ENCODE measurements around the gene HDGF. TPM values are rescaled to one million over a fixed set of nuclear protein-coding genes. Genes with fewer than 3 reads are reported as not detected.

The HDGF gene
- total and polyA plus RNA-seq, 2 experiments from 2014 or later, result 106 to 251 TPM

DNA sequence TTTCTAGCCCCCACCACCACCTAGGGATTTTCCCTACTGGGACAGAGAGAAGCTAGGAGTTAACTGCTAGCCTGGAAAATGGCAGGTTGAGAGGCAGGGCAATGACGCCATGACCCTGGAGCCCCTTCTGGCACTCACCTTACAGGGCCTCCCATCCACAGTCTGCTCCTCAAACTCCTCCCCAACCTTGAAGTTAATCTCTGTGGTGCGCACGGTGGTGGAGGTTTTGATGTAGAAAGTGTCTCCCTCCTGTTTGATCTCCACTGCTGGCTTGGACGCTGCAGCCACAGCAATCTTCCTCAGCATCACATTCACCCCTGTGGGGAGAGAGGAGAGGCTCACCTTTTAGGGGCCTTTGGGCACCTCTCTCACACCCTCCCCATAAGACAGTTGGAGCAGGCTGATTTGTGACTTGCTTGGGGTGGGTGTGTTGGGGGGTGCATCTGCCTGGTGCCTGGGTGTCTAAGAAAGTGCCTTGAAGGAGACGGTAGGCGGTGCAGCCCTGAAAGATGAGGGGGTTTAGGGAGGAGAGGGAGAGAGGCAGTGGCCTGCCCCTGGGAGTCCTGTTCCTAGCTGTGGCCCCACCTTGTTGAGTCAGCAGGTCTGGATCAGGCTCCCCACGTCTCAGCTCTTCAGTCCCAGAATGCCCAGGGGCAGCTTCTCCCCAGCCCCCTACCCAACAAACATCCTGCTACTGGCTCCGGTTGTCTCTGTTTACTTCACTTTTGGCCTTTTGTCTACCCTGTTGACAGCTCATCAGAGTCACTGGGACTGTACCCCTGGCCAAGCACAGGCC lies 50.5 kb downstream of the HDGF start (continued):
- TF ChIP-seq, protein P1, sequence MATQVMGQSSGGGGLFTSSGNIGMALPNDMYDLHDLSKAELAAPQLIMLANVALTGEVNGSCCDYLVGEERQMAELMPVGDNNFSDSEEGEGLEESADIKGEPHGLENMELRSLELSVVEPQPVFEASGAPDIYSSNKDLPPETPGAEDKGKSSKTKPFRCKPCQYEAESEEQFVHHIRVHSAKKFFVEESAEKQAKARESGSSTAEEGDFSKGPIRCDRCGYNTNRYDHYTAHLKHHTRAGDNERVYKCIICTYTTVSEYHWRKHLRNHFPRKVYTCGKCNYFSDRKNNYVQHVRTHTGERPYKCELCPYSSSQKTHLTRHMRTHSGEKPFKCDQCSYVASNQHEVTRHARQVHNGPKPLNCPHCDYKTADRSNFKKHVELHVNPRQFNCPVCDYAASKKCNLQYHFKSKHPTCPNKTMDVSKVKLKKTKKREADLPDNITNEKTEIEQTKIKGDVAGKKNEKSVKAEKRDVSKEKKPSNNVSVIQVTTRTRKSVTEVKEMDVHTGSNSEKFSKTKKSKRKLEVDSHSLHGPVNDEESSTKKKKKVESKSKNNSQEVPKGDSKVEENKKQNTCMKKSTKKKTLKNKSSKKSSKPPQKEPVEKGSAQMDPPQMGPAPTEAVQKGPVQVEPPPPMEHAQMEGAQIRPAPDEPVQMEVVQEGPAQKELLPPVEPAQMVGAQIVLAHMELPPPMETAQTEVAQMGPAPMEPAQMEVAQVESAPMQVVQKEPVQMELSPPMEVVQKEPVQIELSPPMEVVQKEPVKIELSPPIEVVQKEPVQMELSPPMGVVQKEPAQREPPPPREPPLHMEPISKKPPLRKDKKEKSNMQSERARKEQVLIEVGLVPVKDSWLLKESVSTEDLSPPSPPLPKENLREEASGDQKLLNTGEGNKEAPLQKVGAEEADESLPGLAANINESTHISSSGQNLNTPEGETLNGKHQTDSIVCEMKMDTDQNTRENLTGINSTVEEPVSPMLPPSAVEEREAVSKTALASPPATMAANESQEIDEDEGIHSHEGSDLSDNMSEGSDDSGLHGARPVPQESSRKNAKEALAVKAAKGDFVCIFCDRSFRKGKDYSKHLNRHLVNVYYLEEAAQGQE (IDR thresholded peaks at IDR 0.05; ENCODE audit: unreplicated experiment), result no peak
- TF ChIP-seq, protein P2, sequence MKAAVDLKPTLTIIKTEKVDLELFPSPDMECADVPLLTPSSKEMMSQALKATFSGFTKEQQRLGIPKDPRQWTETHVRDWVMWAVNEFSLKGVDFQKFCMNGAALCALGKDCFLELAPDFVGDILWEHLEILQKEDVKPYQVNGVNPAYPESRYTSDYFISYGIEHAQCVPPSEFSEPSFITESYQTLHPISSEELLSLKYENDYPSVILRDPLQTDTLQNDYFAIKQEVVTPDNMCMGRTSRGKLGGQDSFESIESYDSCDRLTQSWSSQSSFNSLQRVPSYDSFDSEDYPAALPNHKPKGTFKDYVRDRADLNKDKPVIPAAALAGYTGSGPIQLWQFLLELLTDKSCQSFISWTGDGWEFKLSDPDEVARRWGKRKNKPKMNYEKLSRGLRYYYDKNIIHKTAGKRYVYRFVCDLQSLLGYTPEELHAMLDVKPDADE (IDR thresholded peaks at IDR 0.05), result no peak

DNA sequence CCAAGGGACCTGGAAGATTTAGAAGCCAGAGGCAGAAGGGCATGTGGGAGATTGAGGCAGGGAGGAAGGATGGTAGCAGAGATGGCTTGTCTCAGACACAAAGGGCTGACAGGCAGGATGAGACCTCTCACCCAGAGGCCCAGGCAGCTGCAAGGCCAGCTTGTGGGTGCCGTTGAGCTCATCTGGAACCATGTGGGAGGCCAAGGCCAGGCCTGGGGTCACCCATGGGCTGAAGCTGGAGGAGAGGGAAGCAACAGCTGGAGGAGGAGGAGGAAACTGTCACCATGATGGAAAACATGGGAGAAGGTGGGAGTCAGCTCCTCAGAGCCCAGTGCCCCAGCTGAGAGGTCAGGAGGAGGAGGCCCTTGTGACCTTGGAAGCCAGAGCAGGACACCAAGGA lies 52.5 kb downstream of the HDGF start:
- Histone ChIP-seq H3K27me3 (ENCODE audit: insufficient read depth) (peaks cover 11% of the 10 kb centered on the region), H3K79me2 (replicated peaks; ENCODE audit: insufficient read depth) (peaks cover 6% of the 10 kb centered on the region), H3K36me3 (ENCODE audit: insufficient read depth) (no peaks in the 10 kb centered on the region; the same call in 1 of the 2 replicates), H3K9me2 (ENCODE audit: insufficient read depth) (no peaks in the 10 kb centered on the region), H3K4me3 (no peak overlapping the region), H4K20me1 (replicated peaks; ENCODE audit: insufficient read depth) (no peaks in the 10 kb centered on the region; the same call in 1 of the 2 replicates), H2AFZ (no peak overlapping the region), H3K4me1 (ENCODE audit: insufficient read depth) (peaks cover 22% of the 10 kb centered on the region), H3F3A (replicated peaks; ENCODE audit: low read depth) (peaks cover 11% of the 10 kb centered on the region), H3K27ac (ENCODE audit: low read depth) (no peak overlapping the region), H3K4me2 (no peak overlapping the region)
- H3K27me3 Mint-ChIP-seq (ENCODE audit: insufficient read depth, low read depth, poor library complexity), result peaks cover 19% of the 10 kb centered on the region
- DNase-seq (ENCODE audit: low spot score), result no peak
- ATAC-seq, result no peak
- peaks cover 33% of the 10 kb centered on the region for H3K4me1 Mint-ChIP-seq
- no peak overlapping the region for H3K27ac Mint-ChIP-seq
- no peaks in the 10 kb centered on the region; the same call in 2 of the 3 replicates for H3K9me3 Mint-ChIP-seq
- H3K36me3 Mint-ChIP-seq (ENCODE audit: low read depth), result peaks cover 47% of the 10 kb centered on the region
- no peak overlapping the region for H3K4me3 Mint-ChIP-seq
- TF ChIP-seq NANOG (IDR thresholded peaks at IDR 0.05; ENCODE audit: borderline replicate concordance), result no peak
- TF ChIP-seq EZH2 (IDR thresholded peaks at IDR 0.05; ENCODE audit: low read depth, unreplicated experiment), result no peak
- TF ChIP-seq, protein P1 (IDR thresholded peaks at IDR 0.05; ENCODE audit: unreplicated experiment), result no peak
- TF ChIP-seq, protein P3, sequence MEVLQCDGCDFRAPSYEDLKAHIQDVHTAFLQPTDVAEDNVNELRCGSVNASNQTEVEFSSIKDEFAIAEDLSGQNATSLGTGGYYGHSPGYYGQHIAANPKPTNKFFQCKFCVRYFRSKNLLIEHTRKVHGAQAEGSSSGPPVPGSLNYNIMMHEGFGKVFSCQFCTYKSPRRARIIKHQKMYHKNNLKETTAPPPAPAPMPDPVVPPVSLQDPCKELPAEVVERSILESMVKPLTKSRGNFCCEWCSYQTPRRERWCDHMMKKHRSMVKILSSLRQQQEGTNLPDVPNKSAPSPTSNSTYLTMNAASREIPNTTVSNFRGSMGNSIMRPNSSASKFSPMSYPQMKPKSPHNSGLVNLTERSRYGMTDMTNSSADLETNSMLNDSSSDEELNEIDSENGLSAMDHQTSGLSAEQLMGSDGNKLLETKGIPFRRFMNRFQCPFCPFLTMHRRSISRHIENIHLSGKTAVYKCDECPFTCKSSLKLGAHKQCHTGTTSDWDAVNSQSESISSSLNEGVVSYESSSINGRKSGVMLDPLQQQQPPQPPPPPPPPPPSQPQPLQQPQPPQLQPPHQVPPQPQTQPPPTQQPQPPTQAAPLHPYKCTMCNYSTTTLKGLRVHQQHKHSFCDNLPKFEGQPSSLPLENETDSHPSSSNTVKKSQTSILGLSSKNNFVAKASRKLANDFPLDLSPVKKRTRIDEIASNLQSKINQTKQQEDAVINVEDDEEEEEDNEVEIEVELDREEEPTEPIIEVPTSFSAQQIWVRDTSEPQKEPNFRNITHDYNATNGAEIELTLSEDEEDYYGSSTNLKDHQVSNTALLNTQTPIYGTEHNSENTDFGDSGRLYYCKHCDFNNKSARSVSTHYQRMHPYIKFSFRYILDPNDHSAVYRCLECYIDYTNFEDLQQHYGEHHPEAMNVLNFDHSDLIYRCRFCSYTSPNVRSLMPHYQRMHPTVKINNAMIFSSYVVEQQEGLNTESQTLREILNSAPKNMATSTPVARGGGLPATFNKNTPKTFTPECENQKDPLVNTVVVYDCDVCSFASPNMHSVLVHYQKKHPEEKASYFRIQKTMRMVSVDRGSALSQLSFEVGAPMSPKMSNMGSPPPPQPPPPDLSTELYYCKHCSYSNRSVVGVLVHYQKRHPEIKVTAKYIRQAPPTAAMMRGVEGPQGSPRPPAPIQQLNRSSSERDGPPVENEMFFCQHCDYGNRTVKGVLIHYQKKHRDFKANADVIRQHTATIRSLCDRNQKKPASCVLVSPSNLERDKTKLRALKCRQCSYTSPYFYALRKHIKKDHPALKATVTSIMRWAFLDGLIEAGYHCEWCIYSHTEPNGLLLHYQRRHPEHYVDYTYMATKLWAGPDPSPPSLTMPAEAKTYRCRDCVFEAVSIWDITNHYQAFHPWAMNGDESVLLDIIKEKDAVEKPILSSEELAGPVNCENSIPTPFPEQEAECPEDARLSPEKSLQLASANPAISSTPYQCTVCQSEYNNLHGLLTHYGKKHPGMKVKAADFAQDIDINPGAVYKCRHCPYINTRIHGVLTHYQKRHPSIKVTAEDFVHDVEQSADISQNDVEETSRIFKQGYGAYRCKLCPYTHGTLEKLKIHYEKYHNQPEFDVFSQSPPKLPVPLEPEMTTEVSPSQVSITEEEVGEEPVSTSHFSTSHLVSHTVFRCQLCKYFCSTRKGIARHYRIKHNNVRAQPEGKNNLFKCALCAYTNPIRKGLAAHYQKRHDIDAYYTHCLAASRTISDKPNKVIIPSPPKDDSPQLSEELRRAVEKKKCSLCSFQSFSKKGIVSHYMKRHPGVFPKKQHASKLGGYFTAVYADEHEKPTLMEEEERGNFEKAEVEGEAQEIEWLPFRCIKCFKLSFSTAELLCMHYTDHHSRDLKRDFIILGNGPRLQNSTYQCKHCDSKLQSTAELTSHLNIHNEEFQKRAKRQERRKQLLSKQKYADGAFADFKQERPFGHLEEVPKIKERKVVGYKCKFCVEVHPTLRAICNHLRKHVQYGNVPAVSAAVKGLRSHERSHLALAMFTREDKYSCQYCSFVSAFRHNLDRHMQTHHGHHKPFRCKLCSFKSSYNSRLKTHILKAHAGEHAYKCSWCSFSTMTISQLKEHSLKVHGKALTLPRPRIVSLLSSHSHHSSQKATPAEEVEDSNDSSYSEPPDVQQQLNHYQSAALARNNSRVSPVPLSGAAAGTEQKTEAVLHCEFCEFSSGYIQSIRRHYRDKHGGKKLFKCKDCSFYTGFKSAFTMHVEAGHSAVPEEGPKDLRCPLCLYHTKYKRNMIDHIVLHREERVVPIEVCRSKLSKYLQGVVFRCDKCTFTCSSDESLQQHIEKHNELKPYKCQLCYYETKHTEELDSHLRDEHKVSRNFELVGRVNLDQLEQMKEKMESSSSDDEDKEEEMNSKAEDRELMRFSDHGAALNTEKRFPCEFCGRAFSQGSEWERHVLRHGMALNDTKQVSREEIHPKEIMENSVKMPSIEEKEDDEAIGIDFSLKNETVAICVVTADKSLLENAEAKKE (CRISPR knock-in tag; IDR thresholded peaks at IDR 0.05), result no peak
- no peak for TF ChIP-seq STAT1 (IDR thresholded peaks at IDR 0.05; ENCODE audit: unreplicated experiment)
- no peak for TF ChIP-seq JUNB (IDR thresholded peaks at IDR 0.05; ENCODE audit: unreplicated experiment)
- no peak for TF ChIP-seq ZNF114 (CRISPR knock-in tag; IDR thresholded peaks at IDR 0.05)
- no peak for TF ChIP-seq POLR2AphosphoS5 (IDR thresholded peaks at IDR 0.05; ENCODE audit: low read depth)
- no peak for TF ChIP-seq CREB1 (CRISPR knock-in tag; IDR thresholded peaks at IDR 0.05; ENCODE audit: low read depth)

Data from GM23338 (cell line).